HEK293 (cell line): ENCODE measurements around the gene TM4SF5.

ENCODE experiments used
- PRDM1 ChIP-seq: fragments of 450-650 bp; formaldehyde crosslinking; IDR thresholded peaks from 2 replicates; pipeline ENCODE4; 2016; ENCODE audit warnings: missing biosample characterization, missing genetic modification characterization
- SETDB1 ChIP-seq: IDR thresholded peaks from one replicate; pipeline ENCODE4 v1.6.1; 2017; ENCODE audit warnings: mild to moderate bottlenecking, low read length, moderate library complexity, mixed read lengths; ENCODE audit not compliant: insufficient read length
- ZFP3 ChIP-seq: fragments of 450-650 bp; formaldehyde crosslinking; IDR thresholded peaks from 2 replicates; pipeline ENCODE4 v1.5.1; 2016; ENCODE audit warnings: low read depth, missing biosample characterization, missing genetic modification characterization
- ZNF112 ChIP-seq: fragments of 450-650 bp; formaldehyde crosslinking; IDR thresholded peaks from 2 replicates; pipeline ENCODE4 v1.5.0; 2017; ENCODE audit warnings: missing biosample characterization, missing genetic modification characterization
- ZNF169 ChIP-seq: fragments of 450-650 bp; formaldehyde crosslinking; IDR thresholded peaks from 2 replicates; pipeline ENCODE4 v1.5.1; 2016; ENCODE audit warnings: missing biosample characterization, missing genetic modification characterization
- ZNF274 ChIP-seq, 2 experiments: fragments of 200-500 bp in 1 of 2; fragments of 450-650 bp in 1 of 2; sonication (Bioruptor generic) in 1 of 2; formaldehyde crosslinking in 1 of 2; IDR thresholded peaks; 2 replicates each; pipeline versions ENCODE4 v1.5.1 to v1.6.1; 2014 to 2016; ENCODE audit warnings: borderline replicate concordance in 1 of 2, inconsistent platforms in 1 of 2, low read length in 1 of 2, missing biosample characterization in 1 of 2, missing genetic modification characterization in 1 of 2
- ZNF747 ChIP-seq: fragments of 450-650 bp; formaldehyde crosslinking; IDR thresholded peaks from 2 replicates; pipeline ENCODE4 v1.5.1; 2016; ENCODE audit warnings: missing biosample characterization, missing genetic modification characterization
- TF ChIP-seq, protein P1 (sequence below): fragments of 450-650 bp; formaldehyde crosslinking; IDR thresholded peaks from 2 replicates; pipeline ENCODE4 v1.5.1; 2016; ENCODE audit warnings: missing biosample characterization, missing genetic modification characterization
- TF ChIP-seq, protein P2 (sequence below): fragments of 450-650 bp; formaldehyde crosslinking; IDR thresholded peaks from 2 replicates; pipeline ENCODE4 v1.5.1; 2016; ENCODE audit warnings: missing biosample characterization, missing genetic modification characterization, borderline replicate concordance
- TF ChIP-seq, protein P3 (sequence below): fragments of 450-650 bp; formaldehyde crosslinking; IDR thresholded peaks from 2 replicates; pipeline ENCODE4 v1.5.1; 2016; ENCODE audit warnings: missing biosample characterization, missing genetic modification characterization
- TF ChIP-seq, protein P4 (sequence below): IDR thresholded peaks from 2 replicates; pipeline ENCODE4 v1.6.1; 2011; ENCODE audit warnings: mild to moderate bottlenecking, low read depth, low read length, borderline replicate concordance

DNA sequence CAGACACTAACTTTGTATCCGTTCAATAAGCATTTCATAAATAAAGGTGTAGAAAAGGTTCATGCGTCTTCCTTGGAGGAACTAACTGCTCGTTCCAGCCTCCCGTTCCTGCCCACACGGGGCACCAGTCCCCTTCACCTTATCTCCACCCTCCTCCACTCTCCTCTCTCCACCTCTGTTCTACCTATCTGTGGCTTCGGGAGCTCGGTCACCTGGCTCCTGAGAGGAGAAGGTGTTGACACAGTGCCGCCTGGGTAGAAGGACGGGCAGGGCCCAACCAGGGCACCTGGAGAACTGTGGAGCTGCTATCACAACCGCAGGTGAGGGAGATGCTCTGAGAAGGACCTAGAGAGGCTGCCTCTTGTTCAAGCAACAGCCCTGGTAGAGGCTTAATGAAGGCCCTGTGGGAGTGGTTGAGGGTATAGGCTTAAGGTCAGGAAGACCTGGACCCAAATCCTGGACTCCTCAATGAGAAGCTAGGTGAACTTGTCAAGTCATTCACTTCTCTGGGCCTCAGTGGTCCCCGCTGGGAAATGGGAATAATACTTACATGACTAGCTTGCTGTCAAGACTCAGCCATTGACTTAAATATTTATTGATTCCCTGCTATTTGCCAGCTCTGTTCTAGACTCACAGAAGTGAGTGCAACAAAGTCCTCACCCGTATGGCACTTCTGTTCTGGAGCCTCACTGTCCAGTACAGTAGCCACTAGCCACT lies 51.8 kb downstream of the TM4SF5 start:
- TF ChIP-seq, protein P1, sequence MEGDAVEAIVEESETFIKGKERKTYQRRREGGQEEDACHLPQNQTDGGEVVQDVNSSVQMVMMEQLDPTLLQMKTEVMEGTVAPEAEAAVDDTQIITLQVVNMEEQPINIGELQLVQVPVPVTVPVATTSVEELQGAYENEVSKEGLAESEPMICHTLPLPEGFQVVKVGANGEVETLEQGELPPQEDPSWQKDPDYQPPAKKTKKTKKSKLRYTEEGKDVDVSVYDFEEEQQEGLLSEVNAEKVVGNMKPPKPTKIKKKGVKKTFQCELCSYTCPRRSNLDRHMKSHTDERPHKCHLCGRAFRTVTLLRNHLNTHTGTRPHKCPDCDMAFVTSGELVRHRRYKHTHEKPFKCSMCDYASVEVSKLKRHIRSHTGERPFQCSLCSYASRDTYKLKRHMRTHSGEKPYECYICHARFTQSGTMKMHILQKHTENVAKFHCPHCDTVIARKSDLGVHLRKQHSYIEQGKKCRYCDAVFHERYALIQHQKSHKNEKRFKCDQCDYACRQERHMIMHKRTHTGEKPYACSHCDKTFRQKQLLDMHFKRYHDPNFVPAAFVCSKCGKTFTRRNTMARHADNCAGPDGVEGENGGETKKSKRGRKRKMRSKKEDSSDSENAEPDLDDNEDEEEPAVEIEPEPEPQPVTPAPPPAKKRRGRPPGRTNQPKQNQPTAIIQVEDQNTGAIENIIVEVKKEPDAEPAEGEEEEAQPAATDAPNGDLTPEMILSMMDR, result no peak
- TF ChIP-seq ZNF112 (tag by site-specific recombination), result no peak
- no peak for TF ChIP-seq PRDM1
- no peak for TF ChIP-seq SETDB1
- no peak for TF ChIP-seq ZNF274 (IDR thresholded peaks at IDR 0.05; ENCODE audit: low read length)
- no peak for TF ChIP-seq ZNF274 (tag by site-specific recombination; IDR thresholded peaks at IDR 0.05; ENCODE audit: borderline replicate concordance)
- TF ChIP-seq, protein P2, sequence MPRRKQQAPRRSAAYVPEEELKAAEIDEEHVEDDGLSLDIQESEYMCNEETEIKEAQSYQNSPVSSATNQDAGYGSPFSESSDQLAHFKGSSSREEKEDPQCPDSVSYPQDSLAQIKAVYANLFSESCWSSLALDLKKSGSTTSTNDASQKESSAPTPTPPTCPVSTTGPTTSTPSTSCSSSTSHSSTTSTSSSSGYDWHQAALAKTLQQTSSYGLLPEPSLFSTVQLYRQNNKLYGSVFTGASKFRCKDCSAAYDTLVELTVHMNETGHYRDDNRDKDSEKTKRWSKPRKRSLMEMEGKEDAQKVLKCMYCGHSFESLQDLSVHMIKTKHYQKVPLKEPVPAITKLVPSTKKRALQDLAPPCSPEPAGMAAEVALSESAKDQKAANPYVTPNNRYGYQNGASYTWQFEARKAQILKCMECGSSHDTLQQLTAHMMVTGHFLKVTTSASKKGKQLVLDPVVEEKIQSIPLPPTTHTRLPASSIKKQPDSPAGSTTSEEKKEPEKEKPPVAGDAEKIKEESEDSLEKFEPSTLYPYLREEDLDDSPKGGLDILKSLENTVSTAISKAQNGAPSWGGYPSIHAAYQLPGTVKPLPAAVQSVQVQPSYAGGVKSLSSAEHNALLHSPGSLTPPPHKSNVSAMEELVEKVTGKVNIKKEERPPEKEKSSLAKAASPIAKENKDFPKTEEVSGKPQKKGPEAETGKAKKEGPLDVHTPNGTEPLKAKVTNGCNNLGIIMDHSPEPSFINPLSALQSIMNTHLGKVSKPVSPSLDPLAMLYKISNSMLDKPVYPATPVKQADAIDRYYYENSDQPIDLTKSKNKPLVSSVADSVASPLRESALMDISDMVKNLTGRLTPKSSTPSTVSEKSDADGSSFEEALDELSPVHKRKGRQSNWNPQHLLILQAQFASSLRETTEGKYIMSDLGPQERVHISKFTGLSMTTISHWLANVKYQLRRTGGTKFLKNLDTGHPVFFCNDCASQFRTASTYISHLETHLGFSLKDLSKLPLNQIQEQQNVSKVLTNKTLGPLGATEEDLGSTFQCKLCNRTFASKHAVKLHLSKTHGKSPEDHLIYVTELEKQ (tag by site-specific recombination), result no peak
- no peak for TF ChIP-seq ZNF747 (tag by site-specific recombination)
- TF ChIP-seq, protein P3, sequence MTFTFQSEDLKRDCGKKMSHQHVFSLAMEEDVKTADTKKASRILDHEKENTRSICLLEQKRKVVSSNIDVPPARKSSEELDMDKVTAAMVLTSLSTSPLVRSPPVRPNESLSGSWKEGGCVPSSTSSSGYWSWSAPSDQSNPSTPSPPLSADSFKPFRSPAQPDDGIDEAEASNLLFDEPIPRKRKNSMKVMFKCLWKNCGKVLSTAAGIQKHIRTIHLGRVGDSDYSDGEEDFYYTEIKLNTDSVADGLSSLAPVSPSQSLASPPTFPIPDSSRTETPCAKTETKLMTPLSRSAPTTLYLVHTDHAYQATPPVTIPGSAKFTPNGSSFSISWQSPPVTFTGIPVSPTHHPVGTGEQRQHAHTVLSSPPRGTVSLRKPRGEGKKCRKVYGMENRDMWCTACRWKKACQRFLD, result no peak
- no peak for TF ChIP-seq ZFP3
- TF ChIP-seq, protein P4, sequence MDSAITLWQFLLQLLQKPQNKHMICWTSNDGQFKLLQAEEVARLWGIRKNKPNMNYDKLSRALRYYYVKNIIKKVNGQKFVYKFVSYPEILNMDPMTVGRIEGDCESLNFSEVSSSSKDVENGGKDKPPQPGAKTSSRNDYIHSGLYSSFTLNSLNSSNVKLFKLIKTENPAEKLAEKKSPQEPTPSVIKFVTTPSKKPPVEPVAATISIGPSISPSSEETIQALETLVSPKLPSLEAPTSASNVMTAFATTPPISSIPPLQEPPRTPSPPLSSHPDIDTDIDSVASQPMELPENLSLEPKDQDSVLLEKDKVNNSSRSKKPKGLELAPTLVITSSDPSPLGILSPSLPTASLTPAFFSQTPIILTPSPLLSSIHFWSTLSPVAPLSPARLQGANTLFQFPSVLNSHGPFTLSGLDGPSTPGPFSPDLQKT, result no peak
- no peak for TF ChIP-seq ZNF169 (tag by site-specific recombination)
